AG09309 (cell line): ENCODE measurements around the gene KIF5B.

Source experiments
- DNase-seq: peaks from one replicate; pipeline ENCODE4 v3.0.0-alpha.2; 2010; ENCODE audit warnings: low read depth
- H3K4me3 ChIP-seq: 2 replicates; pipeline ENCODE4 v1.5.1; 2011; ENCODE audit warnings: mild to moderate bottlenecking, low read depth, low read length, moderate library complexity; ENCODE audit not compliant: control insufficient read depth
- CTCF ChIP-seq: IDR thresholded peaks from 2 replicates; pipeline ENCODE4 v1.5.1; 2011; ENCODE audit warnings: mild to moderate bottlenecking, low read depth, low read length, inconsistent platforms; ENCODE audit not compliant: insufficient read depth, control insufficient read depth; ENCODE audit errors: missing control alignments

The KIF5B gene

DNA sequence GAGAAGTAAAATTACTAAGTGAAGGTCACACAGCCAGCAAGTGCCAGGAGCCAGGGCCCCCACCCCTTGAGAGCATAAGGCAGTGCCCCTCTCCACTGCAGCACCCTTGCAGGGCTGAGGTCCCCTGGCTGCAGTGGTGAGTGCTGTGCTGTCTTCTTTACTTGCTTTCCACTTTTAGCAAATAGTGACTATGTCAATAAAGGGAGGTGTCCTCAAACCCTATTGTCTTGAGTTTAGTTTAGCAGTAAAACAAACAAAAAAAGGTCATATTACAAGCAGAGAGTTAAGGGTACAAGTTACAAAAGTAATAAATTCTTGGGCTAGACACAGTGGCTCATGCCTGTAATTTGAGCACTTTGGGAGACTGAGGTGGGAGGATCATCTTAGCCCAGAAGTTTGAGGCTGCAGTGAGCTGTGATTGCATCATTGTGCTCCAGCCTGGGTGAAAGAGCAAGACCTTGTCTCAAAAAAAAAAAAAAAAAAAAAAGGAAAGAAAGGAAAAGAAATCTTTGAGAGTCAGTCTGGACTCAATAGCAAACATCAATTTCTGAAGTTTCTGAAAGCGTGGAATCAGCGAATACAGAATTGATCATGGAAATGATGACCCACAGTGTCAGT lies 39.0 kb upstream of the KIF5B start:
- TF ChIP-seq CTCF, result no peak
- no peak for DNase-seq

DNA sequence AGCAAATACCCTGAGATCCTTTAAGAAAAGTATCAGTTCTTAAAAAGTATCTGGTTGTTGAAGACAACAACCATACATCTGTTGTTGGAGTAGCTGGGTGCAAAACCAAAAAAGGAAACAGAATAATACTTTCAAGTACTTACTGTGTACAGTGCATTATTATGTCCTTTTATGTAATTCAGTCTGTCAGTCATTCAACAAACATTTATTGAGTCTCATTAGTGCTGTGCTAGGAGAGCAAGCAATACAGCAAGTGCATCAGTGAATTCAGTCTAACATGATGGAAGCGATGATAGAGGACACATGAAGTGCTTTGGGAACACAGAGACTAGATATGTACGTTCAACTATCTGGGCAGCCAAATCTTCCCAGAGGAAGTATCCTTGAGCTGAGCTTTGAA lies 37.4 kb upstream of the KIF5B start:
- TF ChIP-seq CTCF, result no peak
- no peak overlapping the region for H3K4me3 ChIP-seq
- no peak for DNase-seq

More for the DNA sequence above, 39.0 kb upstream of the KIF5B start:
- H3K4me3 ChIP-seq, result no peak overlapping the region

DNA sequence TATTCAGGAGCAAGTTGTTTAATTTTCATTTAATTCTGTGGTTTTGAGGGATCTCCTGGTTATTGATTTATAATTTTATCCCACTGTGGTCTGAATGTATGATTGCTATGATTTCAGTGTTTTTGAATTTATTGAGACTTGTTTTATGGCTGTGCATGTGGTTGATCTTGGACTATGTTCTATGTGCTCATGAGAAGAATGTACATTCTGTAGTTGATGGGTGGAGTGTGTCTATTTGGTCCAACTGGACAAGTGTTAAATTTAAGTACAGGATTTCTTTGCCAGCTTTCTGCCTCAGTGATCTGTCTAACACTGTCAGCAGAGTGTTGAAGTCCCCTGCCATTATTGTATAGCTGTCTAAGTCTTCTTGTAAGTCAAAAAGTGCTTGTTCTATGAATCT lies 34.8 kb upstream of the KIF5B start:
- TF ChIP-seq CTCF, result no peak
- no peak for DNase-seq
- H3K4me3 ChIP-seq, result no peak overlapping the region

DNA sequence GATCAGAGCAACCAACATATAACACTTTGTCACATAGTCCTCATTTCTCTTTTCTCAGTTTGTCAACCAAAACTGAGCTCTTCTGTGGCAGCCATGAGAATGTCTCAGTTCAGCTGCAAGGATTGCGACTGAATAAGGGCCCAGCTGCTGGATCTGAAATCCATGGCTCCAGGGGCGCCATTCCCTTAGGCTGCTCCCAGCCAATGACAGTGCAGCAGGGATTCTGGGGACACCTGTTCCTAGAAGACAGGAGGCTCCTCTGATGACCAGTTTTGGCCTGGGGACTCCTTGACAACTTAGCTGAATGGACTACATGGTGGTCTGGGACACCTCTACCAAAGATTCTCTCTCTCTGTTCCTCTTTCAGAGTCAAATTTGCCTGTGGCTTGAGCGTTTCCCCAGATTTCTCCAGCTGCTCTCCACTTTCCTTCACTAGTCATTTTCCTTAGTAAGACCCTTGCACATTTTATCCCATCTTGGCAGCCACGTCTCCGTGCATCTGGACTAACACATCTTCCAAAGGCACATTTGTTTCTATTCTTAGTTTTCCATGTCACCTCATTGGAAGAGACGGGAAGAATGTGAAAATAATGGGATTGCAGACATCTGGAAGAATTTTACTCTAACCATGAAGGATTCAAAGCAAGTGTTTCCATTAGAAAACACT lies 28.1 kb upstream of the KIF5B start:
- H3K4me3 ChIP-seq, result no peak overlapping the region
- no peak for TF ChIP-seq CTCF
- no peak for DNase-seq

- DNase-seq, result no peak
- TF ChIP-seq CTCF, result no peak
- H3K4me3 ChIP-seq, result no peak overlapping the region
Observed at GRCh38 chr10:32077896-32078485, 21.8 kb upstream of the KIF5B start.

GRCh38 chr10:32073659-32074058 lies 17.4 kb upstream of the KIF5B start:
- DNase-seq, result no peak
- TF ChIP-seq CTCF, result no peak
- H3K4me3 ChIP-seq, result no peak overlapping the region
